ENCODE results near the gene ISY1. TPM values are rescaled to one million over a fixed set of nuclear protein-coding genes. Genes with fewer than 3 reads are reported as not detected.
A peak's percentile ranks its signal among the peaks of the same experiment; 100 is the strongest.
"Not testable (repeated sequence)": the region's sequence is repeated elsewhere in the genome, so short reads cannot be mapped to it uniquely, and the experiment has no call there.

Gene ISY1
- total RNA-seq, 1 donor from 2014 or later = 21.3 TPM

GRCh38 chr3:129185783-129186182, 24.9 kb upstream of the ISY1 start:
- no peak for TF ChIP-seq CTCF (IDR thresholded peaks at IDR 0.05; ENCODE audit: borderline replicate concordance)

GRCh38 chr3:129184784-129185542, 24.1 kb upstream of the ISY1 start:
- Histone ChIP-seq H3K4me3 (peak overlapping the region; percentile 99), H3K27ac (replicated peaks) (peak overlapping the region; percentile 100), H3K4me1 (peaks cover 67% of the 10 kb centered on the region)
- H3K9me3 ChIP-seq (replicated peaks); intact Hi-C loops (cut with micrococcal nuclease); H3K27me3 ChIP-seq (ENCODE audit: low read depth); H3K36me3 ChIP-seq; DNase-seq: not testable (repeated sequence)

More at GRCh38 chr3:129185783-129186182, 24.9 kb upstream of the ISY1 start:
- H3K9me3 ChIP-seq (replicated peaks) = no peaks in the 10 kb centered on the region
- H3K27ac ChIP-seq (replicated peaks) = peak overlapping the region; percentile 100
- peaks cover 1% of the 10 kb centered on the region for H3K36me3 ChIP-seq
- H3K4me3 ChIP-seq = peak overlapping the region; percentile 99
- H3K4me1 ChIP-seq = peaks cover 59% of the 10 kb centered on the region
- intact Hi-C loops (cut with micrococcal nuclease) = no loop called here
- H3K27me3 ChIP-seq (ENCODE audit: low read depth) = no peaks in the 10 kb centered on the region
- DNase-seq = no peak

GRCh38 chr3:129184396-129184657, 23.5 kb upstream of the ISY1 start:
- Histone ChIP-seq H3K27ac (replicated peaks) (peak overlapping the region; percentile 100), H3K4me3 (peak overlapping the region; percentile 99), H3K36me3 (peaks cover 2% of the 10 kb centered on the region), H3K27me3 (ENCODE audit: low read depth) (no peaks in the 10 kb centered on the region), H3K4me1 (peaks cover 73% of the 10 kb centered on the region), H3K9me3 (replicated peaks) (no peaks in the 10 kb centered on the region)
- TF ChIP-seq CTCF (IDR thresholded peaks at IDR 0.05; ENCODE audit: borderline replicate concordance) = no peak
- intact Hi-C loops (cut with micrococcal nuclease) = no loop called here
- no peak for DNase-seq

GRCh38 chr3:129183569-129184395, 22.9 kb upstream of the ISY1 start, which contains the start of gene CNBP:
Gene CNBP (minus strand): TSS chr3:129183896. CDS start chr3:129171757, 12,139 bp downstream.
- TF ChIP-seq CTCF (IDR thresholded peaks at IDR 0.05; ENCODE audit: borderline replicate concordance) = no peak
- Histone ChIP-seq H3K36me3 (peaks cover 7% of the 10 kb centered on the region), H3K4me3 (peak within 1 kb of the TSS; percentile 99), H3K27ac (replicated peaks) (peak within 1 kb of the TSS; percentile 100), H3K4me1 (peaks cover 79% of the 10 kb centered on the region), H3K9me3 (replicated peaks) (no peaks in the 10 kb centered on the region), H3K27me3 (ENCODE audit: low read depth) (no peaks in the 10 kb centered on the region)
- DNase-seq = peak; percentile 95
- intact Hi-C loops (cut with micrococcal nuclease) = no loop called here

- Histone ChIP-seq H3K27ac (replicated peaks) (peak overlapping the region; percentile 100), H3K9me3 (replicated peaks) (no peaks in the 10 kb centered on the region), H3K36me3 (peaks cover 14% of the 10 kb centered on the region), H3K4me3 (peak overlapping the region; percentile 99), H3K4me1 (peaks cover 90% of the 10 kb centered on the region), H3K27me3 (ENCODE audit: low read depth) (no peaks in the 10 kb centered on the region)
- intact Hi-C loops (cut with micrococcal nuclease) = no loop called here
- TF ChIP-seq CTCF (IDR thresholded peaks at IDR 0.05; ENCODE audit: borderline replicate concordance) = no peak
- DNase-seq = no peak
Measured at GRCh38 chr3:129182390-129183185, 21.7 kb upstream of the ISY1 start.
